GM19328 (cell line): ENCODE data around the gene SLC4A11.

Experiments
- ATAC-seq: cut with Tn5 transposase; IDR thresholded peaks from one replicate; pipeline ENCODE4 v1.9.1; 2021; ENCODE audit warnings: mild to moderate bottlenecking, moderate library complexity; ENCODE audit not compliant: unreplicated experiment

SLC4A11 gene

GRCh38 chr20:3177746-3178485 lies 61.1 kb downstream of the SLC4A11 start:
- ATAC-seq, result no peak
